Fibroblast of lung (primary cell): Measurements from ENCODE around the gene PACSIN1.

Experiments
- EZH2 ChIP-seq: IDR thresholded peaks from 2 replicates; pipeline ENCODE4 v1.5.1; 2012; ENCODE audit warnings: low read length, control low read depth, mild to moderate bottlenecking; ENCODE audit errors: missing control alignments
- TF ChIP-seq, protein P1 (sequence below), 2 donors: IDR thresholded peaks in 1 of 2; conservative IDR thresholded peaks in 1 of 2; 1 replicate in 1 of 2; 2 replicates in 1 of 2; pipeline ENCODE4 v1.5.1; 2011 to 2012; ENCODE audit warnings: low read length in 2 of 2, control low read depth in 1 of 2, inconsistent platforms in 1 of 2, low read depth in 1 of 2, mild to moderate bottlenecking in 1 of 2

DNA sequence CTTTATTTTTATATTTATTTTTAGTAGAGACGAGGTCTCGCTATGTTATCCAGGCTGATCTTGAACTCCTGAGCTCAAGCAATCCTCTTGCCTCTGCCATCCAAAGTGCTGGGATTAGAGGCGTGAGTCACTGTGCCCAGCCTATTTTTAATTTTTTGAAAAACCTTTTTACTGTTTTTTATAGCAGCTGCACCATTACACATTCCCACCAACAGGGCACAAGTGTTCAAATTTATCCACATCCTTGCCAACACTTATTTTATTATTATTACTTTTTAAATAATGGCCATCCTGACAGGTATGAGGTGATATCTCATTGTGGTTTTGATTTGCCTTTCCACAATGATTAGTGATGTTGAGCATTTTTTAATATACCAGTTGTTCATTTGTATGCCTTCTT is 42.5 kb downstream of the PACSIN1 start:
- TF ChIP-seq, protein P1, sequence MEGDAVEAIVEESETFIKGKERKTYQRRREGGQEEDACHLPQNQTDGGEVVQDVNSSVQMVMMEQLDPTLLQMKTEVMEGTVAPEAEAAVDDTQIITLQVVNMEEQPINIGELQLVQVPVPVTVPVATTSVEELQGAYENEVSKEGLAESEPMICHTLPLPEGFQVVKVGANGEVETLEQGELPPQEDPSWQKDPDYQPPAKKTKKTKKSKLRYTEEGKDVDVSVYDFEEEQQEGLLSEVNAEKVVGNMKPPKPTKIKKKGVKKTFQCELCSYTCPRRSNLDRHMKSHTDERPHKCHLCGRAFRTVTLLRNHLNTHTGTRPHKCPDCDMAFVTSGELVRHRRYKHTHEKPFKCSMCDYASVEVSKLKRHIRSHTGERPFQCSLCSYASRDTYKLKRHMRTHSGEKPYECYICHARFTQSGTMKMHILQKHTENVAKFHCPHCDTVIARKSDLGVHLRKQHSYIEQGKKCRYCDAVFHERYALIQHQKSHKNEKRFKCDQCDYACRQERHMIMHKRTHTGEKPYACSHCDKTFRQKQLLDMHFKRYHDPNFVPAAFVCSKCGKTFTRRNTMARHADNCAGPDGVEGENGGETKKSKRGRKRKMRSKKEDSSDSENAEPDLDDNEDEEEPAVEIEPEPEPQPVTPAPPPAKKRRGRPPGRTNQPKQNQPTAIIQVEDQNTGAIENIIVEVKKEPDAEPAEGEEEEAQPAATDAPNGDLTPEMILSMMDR (conservative IDR thresholded peaks at IDR 0.05 in 1 of 2, IDR thresholded peaks at IDR 0.05 in 1 of 2; ENCODE audit: low read depth in 1 of 2, low read length in 2 of 2): peak in 1 of 2 donors; percentile 19
- no peak for TF ChIP-seq EZH2
